Kidney (tissue), 14 donors: ENCODE data around the gene TRAPPC12. TPM values are rescaled to one million over a fixed set of nuclear protein-coding genes. Genes with fewer than 3 reads are reported as not detected.

Source experiments
- DNase-seq, 5 donors: peaks; one replicate each; pipeline ENCODE4 v3.0.0-alpha.2; 2013 to 2020
- FAIRE-seq: peaks from 2 replicates; lab custom pipeline; 2012; peaks lifted over from hg19 to GRCh38; lab: Jason Lieb, UNC
- H3K27ac ChIP-seq, 2 donors: one replicate each; pipeline ENCODE4 v1.7.0; 2013; ENCODE audit warnings: low read depth in 2 of 2, low read length in 2 of 2, inconsistent platforms in 1 of 2
- H3K27me3 ChIP-seq: one replicate; pipeline ENCODE4 v1.7.1; 2013; ENCODE audit warnings: low read length, inconsistent platforms; ENCODE audit not compliant: control insufficient read depth, insufficient read depth
- H3K36me3 ChIP-seq, 3 donors: one replicate each; pipeline versions ENCODE4 v1.7.0 to v1.7.1; 2013; ENCODE audit warnings: low read length in 3 of 3, control low read depth in 1 of 3, inconsistent platforms in 1 of 3; ENCODE audit not compliant: insufficient read depth in 3 of 3, control insufficient read depth in 2 of 3
- H3K4me1 ChIP-seq, 3 donors: one replicate each; pipeline versions ENCODE4 v1.7.0 to v1.7.1; 2013; ENCODE audit warnings: low read length in 3 of 3, inconsistent platforms in 1 of 3, low read depth in 1 of 3; ENCODE audit not compliant: control insufficient read depth in 2 of 3, insufficient read depth in 2 of 3
- H3K4me3 ChIP-seq, 3 donors: one replicate each; pipeline versions ENCODE4 v1.7.0 to v1.8.1; 2013; ENCODE audit warnings: low read length in 3 of 3, control low read depth in 1 of 3, inconsistent platforms in 1 of 3
- H3K9ac ChIP-seq, 3 donors: one replicate each; pipeline versions ENCODE4 v1.7.0 to v1.7.1; 2013; ENCODE audit warnings: low read length in 3 of 3, control low read depth in 1 of 3, inconsistent platforms in 1 of 3
- H3K9me3 ChIP-seq, 3 donors: one replicate each; pipeline versions ENCODE4 v1.7.0 to v1.7.1; 2013; ENCODE audit warnings: low read length in 3 of 3, control low read depth in 1 of 3, inconsistent platforms in 1 of 3; ENCODE audit not compliant: control insufficient read depth in 2 of 3, insufficient read depth in 1 of 3
- intact Hi-C: fragments of 100-400 bp; cut with DNase I; formaldehyde crosslinking; loops from one replicate; pipeline ENCODE4 v1.11.1; 2022
- polyA plus RNA-seq: library from polyadenylated mRNA; stranded (reverse); fragments of 350-450 nt; fragmentation: Illumina TruSeq; extraction: RNeasy Lipid Tissue Mini Kit (QIAGEN cat#74804); gene quantifications from one replicate; pipeline ENCODE4 v1.2.3, GENCODE V29; 2014; ENCODE audit warnings: low read depth, low replicate concordance; ENCODE audit not compliant: insufficient read depth
- total RNA-seq: library from RNA; stranded (reverse); fragmentation: NEBNext Ultra II Directional; extraction: Animal tissue kit (Norgen Biotek cat#: 25700); gene quantifications from one replicate; pipeline ENCODE4 v1.2.1, GENCODE V29; 2021
- TF ChIP-seq, protein P1 (sequence below): IDR thresholded peaks from 3 replicates; pipeline ENCODE4 v1.5.1; 2012; ENCODE audit warnings: mild to moderate bottlenecking, moderate library complexity, borderline replicate concordance; ENCODE audit not compliant: insufficient read depth; ENCODE audit errors: extremely low read depth
- donor health status: control.
- donor health status: control.
- donor health status: control.
- donor health status: control.
- donor health status: control.
- donor health status: DM: yes; HTN: yes; CAD: no.
- donor health status: Normal renal cell carcinoma (clear cell type).

Gene TRAPPC12
- total and polyA plus RNA-seq, 2 donors from 2014 or later, result 81.6 to 104 TPM

GRCh38 chr2:3482363-3482821 lies 102.9 kb downstream of the TRAPPC12 start:
- no peak overlapping the region for H3K4me3 ChIP-seq
- intact Hi-C loops, result no loop called here
- no peaks in the 10 kb centered on the region for H3K4me1 ChIP-seq
- TF ChIP-seq, protein P1, sequence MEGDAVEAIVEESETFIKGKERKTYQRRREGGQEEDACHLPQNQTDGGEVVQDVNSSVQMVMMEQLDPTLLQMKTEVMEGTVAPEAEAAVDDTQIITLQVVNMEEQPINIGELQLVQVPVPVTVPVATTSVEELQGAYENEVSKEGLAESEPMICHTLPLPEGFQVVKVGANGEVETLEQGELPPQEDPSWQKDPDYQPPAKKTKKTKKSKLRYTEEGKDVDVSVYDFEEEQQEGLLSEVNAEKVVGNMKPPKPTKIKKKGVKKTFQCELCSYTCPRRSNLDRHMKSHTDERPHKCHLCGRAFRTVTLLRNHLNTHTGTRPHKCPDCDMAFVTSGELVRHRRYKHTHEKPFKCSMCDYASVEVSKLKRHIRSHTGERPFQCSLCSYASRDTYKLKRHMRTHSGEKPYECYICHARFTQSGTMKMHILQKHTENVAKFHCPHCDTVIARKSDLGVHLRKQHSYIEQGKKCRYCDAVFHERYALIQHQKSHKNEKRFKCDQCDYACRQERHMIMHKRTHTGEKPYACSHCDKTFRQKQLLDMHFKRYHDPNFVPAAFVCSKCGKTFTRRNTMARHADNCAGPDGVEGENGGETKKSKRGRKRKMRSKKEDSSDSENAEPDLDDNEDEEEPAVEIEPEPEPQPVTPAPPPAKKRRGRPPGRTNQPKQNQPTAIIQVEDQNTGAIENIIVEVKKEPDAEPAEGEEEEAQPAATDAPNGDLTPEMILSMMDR, result no peak
- DNase-seq (no peak), FAIRE-seq (no peak)
- H3K9me3 ChIP-seq, result no peaks in the 10 kb centered on the region
- peaks cover 0 to 13% (median 8%) of the 10 kb centered on the region in 3 donors for H3K36me3 ChIP-seq
- H3K9ac ChIP-seq, result no peak overlapping the region
- no peaks in the 10 kb centered on the region for H3K27me3 ChIP-seq
- H3K27ac ChIP-seq, result no peak overlapping the region

DNA sequence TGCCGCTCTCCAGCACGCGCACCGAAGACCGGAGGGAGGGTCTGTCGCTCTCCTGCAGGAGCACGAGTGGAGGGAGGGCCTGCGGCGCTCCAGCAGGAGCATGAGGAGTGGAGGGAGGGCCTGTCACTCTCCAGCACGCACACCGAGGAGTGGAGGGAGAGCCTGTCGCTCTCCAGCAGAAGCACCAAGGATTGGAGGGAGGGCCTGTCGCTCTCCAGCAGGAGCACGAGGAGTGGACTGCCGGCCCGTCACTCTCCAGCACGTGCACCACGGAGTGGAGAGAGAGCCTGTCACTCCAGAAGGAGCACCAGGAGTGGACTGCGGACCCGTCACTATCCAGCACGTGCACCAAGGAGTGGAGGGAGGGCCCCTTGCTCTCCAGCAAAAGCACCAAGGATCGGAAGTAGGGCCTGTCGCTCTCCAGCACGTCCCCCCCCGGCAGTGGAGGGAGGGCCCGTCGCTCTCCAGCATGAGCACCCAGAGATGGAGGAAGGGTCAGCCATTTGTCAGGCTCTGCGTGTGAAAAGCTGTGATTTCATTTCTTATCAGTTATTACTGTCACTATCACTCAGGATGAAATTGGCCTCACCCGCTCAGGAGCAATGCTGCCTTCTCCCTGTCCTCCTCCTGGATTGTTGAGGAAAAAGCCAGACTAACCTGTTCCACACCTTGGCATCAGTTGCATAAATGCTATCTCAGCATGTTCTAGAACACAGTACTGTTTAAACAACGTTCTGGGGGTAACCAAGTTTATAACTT lies 103.9 kb downstream of the TRAPPC12 start:
- FAIRE-seq, result no peak
- peaks cover 0 to 6% (median 5%) of the 10 kb centered on the region in 3 donors for H3K36me3 ChIP-seq
- no peak overlapping the region for H3K9ac ChIP-seq
- DNase-seq, result peak; percentile 68 to 97 (median 92)
- H3K4me1 ChIP-seq, result no peaks in the 10 kb centered on the region
- no peak overlapping the region for H3K4me3 ChIP-seq
- no peaks in the 10 kb centered on the region for H3K9me3 ChIP-seq
- H3K27ac ChIP-seq, result no peak overlapping the region
- H3K27me3 ChIP-seq, result no peaks in the 10 kb centered on the region
- intact Hi-C loops, result no loop called here
- TF ChIP-seq, protein P1, result no peak

DNA sequence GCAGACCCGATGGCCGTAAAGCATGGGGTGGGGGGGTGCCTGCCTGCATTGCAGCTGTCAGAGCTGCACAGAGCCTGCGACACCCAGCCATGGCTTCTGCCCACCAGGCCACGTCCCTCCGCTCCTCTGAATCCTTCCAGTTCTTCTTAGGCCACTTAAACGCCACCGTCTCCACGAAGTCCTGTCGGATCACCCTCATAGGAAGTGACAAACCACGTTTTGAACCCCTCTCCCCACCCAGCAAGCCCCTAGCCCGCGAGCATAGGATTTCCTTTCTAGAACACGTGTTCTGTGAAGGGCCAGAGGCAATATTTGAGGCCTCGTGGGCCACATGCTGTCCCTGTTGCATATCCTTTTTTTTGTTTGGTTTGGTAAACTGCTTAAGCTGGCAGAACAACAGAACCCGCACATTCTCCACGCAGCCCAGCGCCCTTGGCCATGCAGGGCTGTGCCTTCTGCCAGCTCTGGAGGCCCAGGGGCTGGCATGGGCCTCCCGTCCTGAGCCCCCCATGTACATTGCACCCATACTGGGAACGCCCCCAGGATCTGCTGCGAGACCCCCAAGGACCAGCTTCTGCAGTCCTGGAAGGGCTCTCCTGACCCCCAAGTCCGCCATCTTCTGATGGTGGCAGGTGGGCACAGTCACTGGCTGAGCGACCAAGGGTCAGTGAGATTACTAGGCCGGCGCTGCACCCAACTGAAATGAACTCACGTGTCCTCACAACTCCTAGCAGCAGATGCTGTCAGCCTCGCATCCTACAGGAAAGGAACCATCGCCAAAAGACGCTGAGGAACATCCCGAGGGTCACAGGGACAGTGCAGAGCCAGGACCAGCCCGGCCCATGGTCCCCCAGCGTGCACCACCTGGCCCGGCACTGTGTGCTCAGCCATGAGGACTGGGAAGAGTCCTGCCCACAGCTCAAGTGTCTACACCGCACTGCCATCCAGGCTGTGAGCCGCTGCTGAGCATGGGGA lies 104.8 kb downstream of the TRAPPC12 start:
- TF ChIP-seq, protein P1, result no peak
- Histone ChIP-seq H3K27me3 (no peaks in the 10 kb centered on the region), H3K4me3 (no peak overlapping the region), H3K9me3 (no peaks in the 10 kb centered on the region), H3K9ac (no peak overlapping the region), H3K36me3 (peaks cover 0 to 2% (median 1%) of the 10 kb centered on the region in 3 donors), H3K27ac (no peak overlapping the region), H3K4me1 (peaks cover 0 to 4% (median 2%) of the 10 kb centered on the region in 3 donors)
- intact Hi-C loops, result no loop called here
- FAIRE-seq, result no peak
- peak in 1 of 5 donors; percentile 43 for DNase-seq
